GM13976 (cell line): Measurements from ENCODE around the gene TAS2R13.

Experiments used
- DNase-seq: peaks from one replicate; pipeline ENCODE4 v3.0.0; 2012; ENCODE audit warnings: low spot score
- CTCF ChIP-seq: IDR thresholded peaks from 2 replicates; pipeline ENCODE4 v1.5.1; 2012; ENCODE audit warnings: borderline replicate concordance, mild to moderate bottlenecking; ENCODE audit not compliant: insufficient read depth; ENCODE audit errors: extremely low read depth, missing control alignments, control extremely low read depth
- in situ Hi-C: fragments of 300-500 bp; cut with MboI; formaldehyde crosslinking; loops from one replicate; pipeline ENCODE4 v1.12.0; 2022; ENCODE audit warnings: low sequenced_read_pairs, mixed read lengths, inconsistent platforms; ENCODE audit not compliant: unreplicated experiment

The TAS2R13 gene, protein sequence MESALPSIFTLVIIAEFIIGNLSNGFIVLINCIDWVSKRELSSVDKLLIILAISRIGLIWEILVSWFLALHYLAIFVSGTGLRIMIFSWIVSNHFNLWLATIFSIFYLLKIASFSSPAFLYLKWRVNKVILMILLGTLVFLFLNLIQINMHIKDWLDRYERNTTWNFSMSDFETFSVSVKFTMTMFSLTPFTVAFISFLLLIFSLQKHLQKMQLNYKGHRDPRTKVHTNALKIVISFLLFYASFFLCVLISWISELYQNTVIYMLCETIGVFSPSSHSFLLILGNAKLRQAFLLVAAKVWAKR

DNA sequence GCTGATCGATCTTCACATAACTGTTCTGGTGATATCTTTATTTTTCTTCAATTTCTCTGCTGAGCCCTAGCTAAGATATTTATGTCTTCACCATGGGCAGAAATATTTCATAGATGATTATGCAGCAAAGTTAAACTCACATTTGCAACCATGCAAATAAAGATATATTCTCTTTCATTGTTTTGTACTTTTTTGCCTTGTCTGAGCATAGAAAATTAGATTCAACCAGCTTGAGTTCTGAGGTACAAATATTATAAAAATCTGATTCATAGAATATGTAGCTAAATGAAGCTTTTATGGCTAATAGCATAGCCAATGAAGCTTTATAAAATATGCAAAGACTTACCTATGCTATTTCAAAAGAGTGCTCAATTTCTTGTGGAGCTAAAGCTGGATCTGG lies at the start of gene TAS2R13:
Gene TAS2R13, minus strand, starts transcription at position 101 of the 400 bp plus-strand sequence. CDS start 264 bp downstream, outside the sequence.
- no peak for TF ChIP-seq CTCF
- no peak for DNase-seq
- in situ Hi-C loops = no loop called here

- in situ Hi-C loops = no loop called here
- no peak for DNase-seq
- no peak for TF ChIP-seq CTCF
These were observed 48.4 kb upstream of the TAS2R13 start for GRCh38 chr12:10957741-10958140.

GRCh38 chr12:10956085-10956484 lies 46.7 kb upstream of the TAS2R13 start:
- in situ Hi-C loops = no loop called here
- no peak for DNase-seq
- no peak for TF ChIP-seq CTCF

GRCh38 chr12:10952645-10953044 lies 43.3 kb upstream of the TAS2R13 start:
- no peak for TF ChIP-seq CTCF
- in situ Hi-C loops = no loop called here
- no peak for DNase-seq

GRCh38 chr12:10943167-10943566 lies 33.8 kb upstream of the TAS2R13 start:
- no peak for DNase-seq
- no peak for TF ChIP-seq CTCF
- in situ Hi-C loops = no loop called here

DNA sequence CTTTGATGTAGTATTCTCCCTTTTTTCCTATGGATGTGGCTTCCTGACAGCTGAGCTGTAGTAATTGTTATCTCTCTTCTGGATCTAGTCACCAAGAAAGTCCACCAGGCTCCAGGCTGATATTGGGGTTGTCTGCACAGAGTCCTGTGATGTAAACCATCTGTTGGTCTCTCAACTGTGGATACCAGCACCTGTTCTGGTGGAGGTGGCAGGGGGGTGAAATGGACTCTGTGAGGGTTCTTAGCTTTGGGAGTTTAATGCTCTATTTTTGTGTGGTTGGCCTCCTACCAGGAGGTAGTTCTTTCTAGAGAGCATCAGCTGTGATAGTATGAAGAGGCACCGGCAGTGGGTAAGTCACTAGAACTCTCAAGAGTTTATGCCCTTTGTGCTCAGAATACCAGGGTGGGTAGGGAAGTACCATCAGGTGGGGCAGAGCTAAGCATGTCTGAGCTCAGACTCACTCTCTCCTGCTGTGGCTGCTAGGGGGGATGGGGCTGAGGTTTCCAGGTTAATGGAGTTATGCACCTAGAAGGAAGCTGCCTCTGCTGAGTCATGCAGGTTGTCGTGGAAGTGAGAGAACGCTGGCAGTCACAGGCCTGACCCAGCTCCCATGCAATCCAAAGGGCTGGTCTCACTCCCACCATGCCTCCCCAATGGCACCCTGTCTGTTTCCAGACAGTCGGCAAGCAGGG lies 32.7 kb upstream of the TAS2R13 start:
- TF ChIP-seq CTCF = no peak
- in situ Hi-C loops = no loop called here
- DNase-seq = no peak

DNA sequence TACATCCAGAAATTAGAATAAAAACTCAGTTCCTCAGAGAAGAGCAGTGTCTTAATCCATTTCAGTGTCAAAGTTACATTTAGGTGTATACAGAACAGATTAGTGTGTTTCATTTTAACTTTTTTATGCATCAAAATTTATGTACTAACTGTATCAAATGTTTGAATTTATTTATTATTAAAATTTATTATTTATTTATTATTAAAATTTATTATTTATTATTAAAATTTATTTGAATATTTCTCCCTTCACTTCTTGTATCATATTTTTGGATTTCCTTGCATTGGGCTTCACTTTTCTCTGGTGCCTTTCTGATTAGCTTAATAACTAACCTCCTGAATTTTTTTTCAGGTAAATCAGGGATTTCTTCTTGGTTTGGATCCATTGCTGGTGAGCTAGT lies 32.0 kb upstream of the TAS2R13 start:
- in situ Hi-C loops = no loop called here
- no peak for DNase-seq
- TF ChIP-seq CTCF = no peak
